ENCODE results near the gene C4orf50.

The C4orf50 gene

GRCh38 chr4:6018331-6018730 lies at the start of gene C4orf50:
Gene C4orf50, minus strand, starts transcription at chr4:6018431.
- no peak for DNase-seq

- DNase-seq, result no peak
Measured at GRCh38 chr4:6065934-6066590, 47.8 kb upstream of the C4orf50 start.

- no peak for DNase-seq
Measured at GRCh38 chr4:6065166-6065565, 46.9 kb upstream of the C4orf50 start.

- DNase-seq, result no peak
Measured at GRCh38 chr4:6064383-6064782, 46.2 kb upstream of the C4orf50 start.

GRCh38 chr4:6063684-6064083 lies 45.5 kb upstream of the C4orf50 start:
- DNase-seq, result no peak

GRCh38 chr4:6062133-6062532 lies 43.9 kb upstream of the C4orf50 start:
- DNase-seq, result no peak

- DNase-seq, result no peak
Measured at GRCh38 chr4:6059375-6059805, 41.2 kb upstream of the C4orf50 start.

GRCh38 chr4:6058531-6059374 lies 40.5 kb upstream of the C4orf50 start:
- DNase-seq, result no peak

- DNase-seq, result no peak
Measured at GRCh38 chr4:6056976-6057766, 38.9 kb upstream of the C4orf50 start.

- no peak for DNase-seq
Measured at GRCh38 chr4:6055436-6055835, 37.2 kb upstream of the C4orf50 start.

GRCh38 chr4:6055030-6055429 lies 36.8 kb upstream of the C4orf50 start:
- no peak for DNase-seq

- DNase-seq, result no peak
Measured at GRCh38 chr4:6054162-6054922, 36.1 kb upstream of the C4orf50 start.

GRCh38 chr4:6052679-6053078 lies 34.4 kb upstream of the C4orf50 start:
- no peak for DNase-seq

- DNase-seq, result no peak
Measured at GRCh38 chr4:6050551-6050950, 32.3 kb upstream of the C4orf50 start.

- DNase-seq, result no peak
Measured at GRCh38 chr4:6049985-6050384, 31.8 kb upstream of the C4orf50 start.

- no peak for DNase-seq
Measured at GRCh38 chr4:6049278-6049677, 31.0 kb upstream of the C4orf50 start.

- no peak for DNase-seq
Measured at GRCh38 chr4:6048537-6048936, 30.3 kb upstream of the C4orf50 start.

- DNase-seq, result no peak
Measured at GRCh38 chr4:6047130-6047673, 29.0 kb upstream of the C4orf50 start.

- DNase-seq, result no peak
Measured at GRCh38 chr4:6046526-6047129, 28.4 kb upstream of the C4orf50 start.

GRCh38 chr4:6044805-6045204 lies 26.6 kb upstream of the C4orf50 start:
- no peak for DNase-seq

- no peak for DNase-seq
Measured at GRCh38 chr4:6044276-6044675, 26.0 kb upstream of the C4orf50 start.

GRCh38 chr4:6043843-6044242 lies 25.6 kb upstream of the C4orf50 start:
- no peak for DNase-seq

All from NCI-H2081 treated with DMSO at 0.1 percent for 48 hours (cell line).